ENCODE results near the gene RGS11.
"Not testable (repeated sequence)": the region's sequence is repeated elsewhere in the genome, so short reads cannot be mapped to it uniquely, and the experiment has no call there.

Gene RGS11

DNA sequence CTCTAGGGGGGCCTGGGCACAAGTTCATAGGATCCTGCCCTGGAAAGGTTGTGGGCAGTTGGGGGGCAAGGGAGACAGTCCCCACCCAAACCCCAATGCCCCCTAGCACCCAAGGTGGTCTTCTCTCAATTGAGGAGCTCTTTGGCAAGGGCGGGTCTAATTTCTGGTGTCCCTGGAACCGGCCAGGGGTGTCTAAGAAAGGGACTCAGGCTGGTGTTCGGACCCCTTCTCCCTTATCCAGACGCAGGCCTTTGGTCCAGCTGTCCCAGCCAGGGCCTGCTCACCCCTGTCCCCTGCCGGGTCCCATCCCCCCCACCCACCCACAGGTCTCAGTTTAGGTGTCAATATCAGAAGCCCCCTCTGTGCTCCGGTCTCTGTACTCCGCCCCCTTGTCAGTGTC is 3.8 kb upstream of the RGS11 start:
- no peak for DNase-seq

DNA sequence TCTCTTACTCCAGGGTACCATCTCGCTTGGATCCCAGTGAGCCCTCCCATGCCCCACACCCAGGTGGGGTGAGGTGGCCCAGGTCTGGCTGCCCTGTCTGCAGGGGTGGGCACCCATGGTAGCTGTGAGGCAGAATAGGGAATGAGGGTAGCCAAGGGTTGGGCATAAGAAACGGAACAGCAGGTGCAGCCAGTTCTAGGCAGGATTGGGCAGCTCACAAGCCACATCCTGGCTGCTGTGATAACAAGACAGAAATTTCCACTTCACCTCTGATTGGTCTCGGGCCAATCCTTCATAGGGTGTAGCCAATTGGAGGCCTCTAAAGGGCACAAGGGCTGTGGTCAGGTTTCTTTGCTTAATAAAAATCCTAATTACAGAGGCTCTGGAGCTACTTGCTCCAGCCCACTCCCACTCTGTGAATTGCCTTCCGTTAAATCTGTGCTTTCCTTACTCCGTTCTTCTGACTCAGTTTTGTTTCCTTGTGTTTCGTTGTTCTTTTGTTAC is 3.2 kb upstream of the RGS11 start:
- DNase-seq: peak in 1 of 2 donors; percentile 16

DNA sequence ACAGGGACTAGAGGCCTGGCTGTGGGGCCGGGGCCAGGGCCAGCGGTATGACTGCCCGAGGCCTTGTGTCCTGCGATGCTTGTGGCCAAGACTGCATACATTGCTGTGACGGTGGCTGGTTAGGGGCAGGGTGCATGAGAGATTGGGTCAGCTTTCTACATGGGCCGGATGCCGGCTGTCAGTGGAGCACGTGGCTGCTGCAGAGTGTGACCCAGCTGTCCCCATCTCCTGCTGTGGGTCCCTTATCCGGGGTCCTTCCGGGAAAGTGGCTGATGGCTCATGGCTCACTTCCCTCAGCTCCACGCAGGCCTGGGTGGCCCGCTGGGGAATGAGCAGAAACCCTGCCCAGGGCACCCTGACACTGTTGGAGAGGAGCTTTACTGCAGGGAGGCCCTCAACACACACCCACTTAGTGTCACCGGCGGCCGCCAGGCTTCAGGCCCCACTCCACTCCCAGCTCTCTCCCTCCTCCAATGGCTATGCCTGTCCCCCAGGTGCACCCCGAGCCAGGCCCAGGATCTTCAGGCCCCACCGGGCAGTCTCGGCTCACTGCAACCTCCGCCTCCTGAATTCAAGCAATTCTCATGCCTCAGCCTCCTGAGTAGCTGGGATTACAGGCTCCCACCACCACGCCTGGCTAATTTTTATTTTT is 808 bp upstream of the RGS11 start:
- no peak for DNase-seq

DNA sequence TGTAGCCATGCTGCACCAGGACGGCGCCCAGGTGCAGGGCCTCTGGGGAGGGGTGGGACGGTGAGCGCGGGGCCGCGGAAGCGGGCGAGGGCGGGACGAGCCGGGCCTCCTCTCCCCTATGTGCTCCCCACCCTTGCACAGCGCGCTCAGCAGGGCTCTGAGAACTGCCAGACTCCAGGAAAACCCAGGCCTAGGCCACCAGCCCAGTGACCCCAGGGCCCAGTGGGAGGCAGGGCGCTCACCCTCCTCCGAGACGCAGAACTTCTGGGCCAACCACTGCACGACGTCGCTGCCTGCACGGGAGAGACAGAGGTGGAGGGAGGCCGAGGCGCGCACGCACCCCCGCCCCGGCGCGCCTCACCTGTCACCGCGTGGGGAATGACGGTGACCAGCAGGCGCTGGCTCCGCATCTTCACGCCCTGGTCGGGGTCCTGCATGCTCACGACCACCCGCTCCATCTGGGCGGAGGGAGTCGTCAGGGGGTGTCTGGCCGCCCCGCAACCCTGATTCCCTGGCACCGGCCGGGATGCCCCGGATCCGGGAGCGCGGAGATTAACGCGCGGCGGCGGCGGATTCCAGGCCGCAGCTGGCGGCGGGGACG is 603 bp downstream of the RGS11 start:
- peak in 1 of 2 donors; percentile 31 for DNase-seq

DNA sequence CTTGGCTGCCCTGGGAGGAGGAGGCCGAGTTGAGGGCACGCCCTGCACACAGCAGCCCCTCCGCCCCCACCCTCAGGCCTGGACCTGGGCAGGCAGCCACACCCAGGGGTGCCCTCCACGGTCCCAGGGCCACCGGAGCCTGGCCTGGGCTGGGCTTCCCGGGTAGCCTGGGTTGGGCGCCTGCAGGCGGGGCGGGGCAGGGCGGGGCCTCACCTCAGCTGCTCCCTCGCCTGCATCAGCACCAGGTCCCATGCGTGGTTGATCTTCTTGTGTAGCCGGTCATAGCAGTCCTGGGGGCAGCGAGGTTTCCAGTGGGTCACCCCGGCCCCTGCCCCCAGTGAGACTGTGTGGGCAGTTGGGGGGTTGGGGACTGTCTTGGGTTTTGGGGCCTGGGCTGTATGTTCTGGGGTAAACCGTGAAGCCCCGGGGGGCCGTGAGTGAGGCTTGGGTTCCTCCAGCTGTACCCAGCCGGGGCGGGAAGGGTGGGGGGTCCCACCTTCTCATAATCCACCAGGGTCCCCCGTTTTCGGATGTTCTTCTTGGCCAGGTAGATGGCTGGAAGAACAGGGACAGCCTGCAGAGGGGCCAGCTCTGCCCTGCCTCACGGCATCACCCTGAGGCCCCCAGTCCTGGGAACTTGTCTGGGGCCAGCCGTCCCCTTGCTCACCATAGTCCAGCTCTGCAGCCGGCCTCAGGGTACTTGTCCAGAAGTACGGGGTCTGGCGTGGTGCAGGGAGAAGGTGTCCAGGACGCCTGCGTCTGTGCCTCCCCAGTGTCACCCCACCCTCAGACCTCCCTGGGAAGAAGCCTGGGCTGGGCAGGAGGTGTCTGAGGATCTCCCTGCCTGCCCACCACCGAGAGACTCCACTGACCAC is 2.0 kb downstream of the RGS11 start:
- no peak for DNase-seq

DNA sequence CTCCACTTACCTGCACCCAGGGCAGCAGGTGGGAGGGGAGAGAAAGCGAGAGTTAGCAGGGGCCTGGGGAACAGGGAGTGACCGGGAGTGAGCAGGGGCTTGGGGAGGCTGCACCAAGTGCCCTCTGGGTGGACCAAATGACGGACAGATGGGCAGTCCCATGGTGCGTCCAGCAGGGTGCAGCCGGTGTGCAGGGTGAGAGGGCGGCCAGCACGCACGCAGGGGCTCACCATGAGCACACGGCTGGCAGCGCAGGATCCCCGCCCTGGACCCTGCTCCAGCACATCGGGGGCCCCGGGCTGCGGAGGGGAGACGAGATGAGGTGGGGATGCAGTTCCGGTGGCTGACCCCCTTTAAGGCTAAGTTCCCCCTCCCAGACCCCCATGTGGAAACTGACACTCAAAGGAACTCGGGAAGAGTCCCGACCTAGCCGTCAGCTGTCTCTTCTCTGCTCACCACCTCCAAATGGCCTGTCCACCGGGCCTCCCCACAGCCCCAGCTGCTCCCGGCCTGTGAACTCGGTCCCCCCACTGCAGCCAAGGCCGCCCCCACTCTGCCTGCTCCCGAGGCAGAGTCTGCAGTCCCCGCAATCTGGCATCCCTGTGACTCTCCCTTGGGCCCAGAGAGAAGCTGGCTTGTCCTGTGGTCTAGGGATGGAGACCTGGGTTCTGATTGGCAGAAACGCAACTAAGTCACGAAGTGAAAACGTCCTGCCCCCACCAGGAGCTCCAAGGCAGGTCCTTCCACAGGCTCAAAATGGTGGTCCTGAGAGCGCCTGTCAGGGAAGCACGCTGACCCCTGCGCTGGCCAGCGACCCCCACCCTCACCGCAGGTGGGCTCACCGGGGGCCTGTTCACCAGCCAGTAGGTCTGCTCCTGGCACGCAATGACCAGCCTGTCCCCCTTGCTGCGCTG is 2.9 kb downstream of the RGS11 start:
- no peak for DNase-seq

DNA sequence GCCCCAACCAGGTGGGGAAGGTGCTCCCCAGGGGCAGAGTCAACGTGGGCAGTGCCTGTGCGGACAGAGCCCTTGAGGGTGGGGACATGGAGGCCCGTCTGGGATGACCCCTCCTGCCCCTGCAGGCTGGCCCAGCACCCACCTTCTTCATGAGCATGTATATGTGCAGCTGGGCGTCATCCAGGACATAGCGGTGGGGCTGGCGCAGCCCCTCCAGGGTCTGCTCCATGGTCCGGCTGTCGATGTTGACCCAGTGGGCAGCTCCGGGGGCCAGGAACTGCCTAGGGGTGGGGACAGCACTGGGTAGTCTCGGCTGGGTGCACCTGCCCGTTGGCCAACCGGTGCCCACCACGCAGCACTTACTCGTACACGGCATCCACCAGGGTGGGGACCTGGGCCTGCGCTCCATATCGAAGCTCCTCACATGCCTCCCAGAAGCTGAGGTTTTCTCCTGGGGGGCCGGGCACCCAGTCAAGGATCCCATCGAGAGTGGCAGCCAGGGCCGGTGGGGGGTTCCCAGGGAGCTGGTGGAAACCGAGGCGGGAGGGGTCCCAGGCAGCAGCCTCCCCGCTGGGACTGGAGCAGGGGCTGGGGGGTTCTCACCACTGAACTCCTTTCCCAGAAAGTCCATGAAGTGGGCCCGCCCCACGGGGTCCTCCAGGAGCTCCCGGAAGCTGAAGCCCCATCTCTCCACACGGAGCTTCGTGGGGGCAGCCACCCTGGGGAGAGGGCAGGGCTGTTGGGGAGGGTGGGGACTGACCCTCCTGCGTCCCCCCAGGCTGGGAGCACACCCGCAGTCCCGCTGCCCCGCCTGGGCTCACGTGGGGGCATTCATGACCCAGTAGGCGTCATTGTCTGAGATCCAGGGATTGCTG is 5.1 kb downstream of the RGS11 start:
- no peak for DNase-seq

DNA sequence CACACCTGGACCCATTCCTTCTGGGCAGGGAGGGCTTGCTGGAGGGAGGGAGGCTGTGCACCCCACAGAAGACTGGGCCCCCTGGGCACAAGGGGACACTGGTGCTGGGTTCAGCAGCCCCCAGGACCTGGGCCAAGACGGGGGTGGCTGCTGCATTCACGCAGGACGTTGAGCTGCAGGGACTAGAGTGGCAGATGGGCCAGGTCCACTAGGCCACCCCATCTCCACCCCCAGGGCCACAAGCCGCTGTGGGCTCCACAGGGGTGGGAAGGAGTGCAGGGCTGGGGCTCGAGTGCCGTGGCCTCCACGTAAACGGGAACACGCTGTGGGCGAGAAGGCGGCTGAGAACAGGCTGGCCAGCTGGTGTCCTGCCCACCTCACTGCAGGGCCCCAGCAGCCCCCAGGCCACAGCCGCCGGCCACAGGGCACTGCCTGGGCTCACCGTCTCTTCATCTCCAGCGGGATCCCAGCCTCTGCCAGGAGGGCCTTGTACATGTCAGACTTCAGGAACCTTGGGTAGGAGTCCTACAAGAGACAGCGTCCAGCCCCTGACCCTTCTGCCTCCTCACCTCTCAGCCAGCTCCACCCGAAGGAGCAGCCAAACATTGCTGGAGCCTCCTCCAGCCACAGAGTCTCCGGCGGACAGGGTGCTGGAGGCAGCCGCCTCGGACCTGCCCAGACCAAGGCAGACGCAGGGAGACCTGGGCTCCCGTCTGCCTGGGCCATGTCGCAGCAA is 6.5 kb downstream of the RGS11 start:
- DNase-seq: no peak

DNA sequence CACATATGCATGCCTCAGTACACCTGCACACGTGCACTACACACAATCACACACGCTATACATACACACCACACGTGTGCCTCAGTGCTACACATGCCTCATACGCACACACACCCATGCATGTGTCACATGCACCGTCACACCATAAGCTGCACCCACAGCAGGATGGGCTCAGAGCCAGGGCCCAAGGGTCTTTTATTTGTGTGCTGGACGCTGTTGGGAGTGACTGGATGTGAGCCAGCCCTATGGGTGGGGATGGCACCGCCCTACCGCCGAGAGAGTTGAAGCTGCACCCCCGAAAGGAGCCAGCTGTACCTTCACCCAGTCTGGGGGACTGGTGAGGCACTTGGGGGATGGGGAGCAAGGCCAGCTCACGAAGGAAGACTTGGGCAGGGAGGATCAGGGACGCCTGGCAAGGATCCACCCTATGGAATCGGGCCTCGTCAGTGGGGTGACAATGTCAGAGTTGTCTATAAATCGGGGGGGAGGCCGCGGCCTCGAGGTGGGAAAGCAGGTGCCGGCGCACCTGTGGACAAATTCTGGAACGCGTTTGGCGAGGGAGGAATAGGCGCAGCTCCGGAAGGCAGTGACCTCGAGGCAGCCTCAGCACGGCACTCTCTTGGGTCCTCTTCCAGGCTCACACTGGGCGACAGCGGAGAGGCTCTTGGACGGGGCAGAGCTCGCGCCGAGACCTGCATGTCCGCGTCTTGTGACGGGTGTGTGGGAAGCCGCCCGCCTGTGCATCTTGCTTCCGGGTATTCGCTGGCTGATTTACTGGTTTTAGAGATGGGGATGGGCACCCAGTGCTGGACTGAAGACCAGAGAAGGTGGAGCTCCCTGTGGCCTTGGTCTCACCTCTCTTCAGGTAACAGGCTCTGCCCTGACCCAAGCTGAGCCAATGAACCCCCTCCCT is 7.3 kb downstream of the RGS11 start:
- no peak for DNase-seq

DNA sequence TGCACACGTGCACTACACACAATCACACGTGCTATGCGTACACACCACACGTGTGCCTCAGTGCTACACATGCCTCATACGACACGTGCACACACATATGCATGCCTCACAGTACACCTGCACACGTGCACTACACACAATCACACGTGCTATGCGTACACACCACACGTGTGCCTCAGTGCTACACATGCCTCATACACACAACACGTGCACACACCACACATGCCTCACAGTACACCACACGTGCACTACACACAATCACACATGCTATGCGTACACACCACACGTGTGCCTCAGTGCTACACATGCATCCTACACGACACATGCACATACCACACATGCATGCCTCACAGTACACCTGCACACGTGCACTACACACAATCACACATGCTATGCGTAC is 8.2 kb downstream of the RGS11 start:
- not testable (repeated sequence) for DNase-seq

DNA sequence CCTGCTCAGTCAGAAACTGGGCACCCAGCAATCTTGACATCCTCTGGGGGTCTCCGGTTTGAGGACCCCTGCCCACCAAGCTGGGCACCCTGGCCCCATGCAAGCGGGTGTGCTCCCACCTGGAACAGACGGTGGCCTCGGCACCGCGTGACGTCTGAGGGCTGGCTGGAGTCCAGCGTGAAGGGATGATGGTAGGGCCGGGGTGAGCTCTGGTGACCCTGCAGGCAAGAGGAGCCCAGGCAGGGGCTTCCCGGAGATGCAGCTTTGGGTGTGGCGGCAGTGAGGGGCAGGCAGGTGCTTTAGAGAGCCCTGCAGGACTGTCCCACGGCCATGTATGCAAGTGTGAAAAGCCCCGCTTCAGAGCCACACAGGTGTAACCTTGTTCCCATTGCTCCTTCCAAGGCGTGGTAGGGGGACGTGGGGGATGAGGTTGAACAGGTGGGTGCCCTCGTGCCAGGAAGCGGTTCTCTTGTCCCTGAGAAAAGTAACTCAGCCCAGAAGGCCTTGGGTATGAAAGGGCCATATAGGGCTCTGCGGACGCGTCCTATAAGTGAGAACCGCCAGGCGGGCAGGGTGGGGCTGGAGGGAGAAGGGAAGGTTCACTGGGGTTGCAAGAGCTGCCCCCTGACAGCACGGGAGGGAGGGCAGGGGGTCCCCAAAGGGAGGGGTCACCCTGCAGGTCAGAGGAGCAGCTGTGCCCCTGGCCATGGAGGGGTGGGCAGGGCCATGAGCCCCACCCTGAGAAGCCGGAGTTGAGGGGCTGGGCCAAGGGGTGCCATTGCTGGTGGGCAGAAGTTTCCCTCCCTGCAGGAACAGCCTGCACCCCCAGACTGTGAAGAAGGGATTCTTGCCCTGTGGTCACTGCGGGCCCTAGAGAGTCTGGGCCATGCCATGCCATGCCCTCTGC is 9.2 kb downstream of the RGS11 start:
- DNase-seq: no peak

DNA sequence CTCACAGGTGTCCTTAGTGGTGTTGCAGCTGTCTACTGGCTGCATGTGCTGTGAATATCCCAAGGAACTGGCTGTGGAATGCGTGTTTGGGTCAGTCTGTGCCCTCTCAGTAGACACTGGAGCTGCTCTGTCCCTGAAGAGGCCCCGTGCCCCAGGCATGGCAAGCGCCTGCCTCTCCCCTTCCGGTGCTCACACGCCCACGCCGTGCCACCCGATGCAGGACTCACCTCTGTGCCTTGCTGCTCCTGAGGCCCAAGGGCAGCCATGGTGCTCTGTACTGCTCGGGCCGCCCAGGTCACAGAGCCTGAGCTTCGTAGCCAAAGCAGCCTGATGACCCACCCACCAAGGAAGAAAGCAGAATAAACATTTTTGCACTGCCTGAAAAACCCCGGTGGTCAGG is 10.0 kb downstream of the RGS11 start:
- no peak for DNase-seq

DNA sequence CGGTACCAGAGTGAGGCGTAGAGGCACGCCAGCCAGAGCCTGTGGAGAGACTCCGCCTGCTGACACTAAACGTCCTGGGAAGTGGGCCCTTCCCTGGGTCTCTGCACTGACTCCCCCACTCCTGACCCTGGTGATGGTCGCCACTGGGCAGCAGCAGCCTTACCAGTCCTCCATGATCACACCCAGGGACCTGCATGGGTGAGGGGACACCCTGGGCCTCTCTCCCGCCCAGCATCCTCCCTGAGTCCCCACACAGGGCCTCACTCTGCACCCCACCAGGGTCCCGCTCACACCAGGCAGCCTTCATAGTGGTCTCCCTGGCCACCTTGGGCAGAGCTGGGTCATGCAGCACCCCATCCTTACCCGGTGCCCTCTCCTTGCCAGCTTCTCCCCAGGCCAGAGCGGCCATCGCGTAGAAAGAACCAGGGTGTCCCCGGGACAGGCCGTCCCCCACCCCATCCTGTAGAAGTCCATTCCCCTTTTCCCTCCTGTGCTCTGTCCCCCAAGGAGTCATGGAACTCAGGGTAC is 10.7 kb downstream of the RGS11 start:
- DNase-seq: no peak

DNA sequence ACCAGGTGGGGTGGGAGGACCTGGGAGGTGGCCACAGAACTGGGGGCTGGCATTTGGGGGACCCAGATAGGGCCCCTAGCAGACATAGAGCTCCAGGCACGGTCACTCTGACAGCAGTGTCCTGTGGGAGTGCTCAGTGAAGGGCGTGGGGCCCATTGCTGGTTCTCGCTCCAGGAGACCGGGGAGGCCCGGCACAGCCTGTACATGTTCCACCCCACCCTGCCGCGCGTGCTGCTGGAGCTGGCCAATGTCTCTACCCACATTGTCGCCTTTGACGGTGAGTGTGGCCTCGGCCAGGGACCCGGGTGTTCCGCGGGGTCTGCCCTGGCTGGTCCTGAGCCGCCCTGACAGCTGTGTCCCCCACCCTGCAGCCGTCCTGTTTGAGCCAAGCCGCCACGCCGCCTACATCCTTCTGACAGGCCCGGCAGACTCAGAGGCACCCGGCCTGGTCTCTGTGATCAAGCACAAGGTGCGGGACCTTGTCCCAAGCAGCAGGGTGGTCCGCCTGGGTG is 11.2 kb downstream of the RGS11 start:
- DNase-seq: no peak

DNA sequence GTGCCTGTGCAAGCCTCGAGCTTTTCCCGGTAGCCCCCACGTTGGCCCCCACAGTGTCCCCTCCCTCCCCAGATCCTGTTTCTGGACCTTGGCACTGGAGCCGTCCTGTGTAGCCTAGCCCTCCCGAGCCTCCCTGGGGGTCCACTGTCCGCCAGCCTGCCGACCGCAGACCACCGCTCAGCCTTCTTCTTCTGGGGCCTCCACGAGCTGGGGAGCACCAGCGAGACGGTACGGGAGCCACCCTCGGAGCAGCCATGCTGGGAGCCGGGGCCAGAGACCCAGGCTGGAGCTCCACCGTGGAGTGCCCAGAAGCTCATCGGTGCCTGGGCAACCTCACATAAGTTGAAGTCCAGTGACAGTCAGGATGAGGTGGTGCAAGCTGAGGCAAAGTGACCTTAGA is 11.8 kb downstream of the RGS11 start:
- DNase-seq: no peak

DNA sequence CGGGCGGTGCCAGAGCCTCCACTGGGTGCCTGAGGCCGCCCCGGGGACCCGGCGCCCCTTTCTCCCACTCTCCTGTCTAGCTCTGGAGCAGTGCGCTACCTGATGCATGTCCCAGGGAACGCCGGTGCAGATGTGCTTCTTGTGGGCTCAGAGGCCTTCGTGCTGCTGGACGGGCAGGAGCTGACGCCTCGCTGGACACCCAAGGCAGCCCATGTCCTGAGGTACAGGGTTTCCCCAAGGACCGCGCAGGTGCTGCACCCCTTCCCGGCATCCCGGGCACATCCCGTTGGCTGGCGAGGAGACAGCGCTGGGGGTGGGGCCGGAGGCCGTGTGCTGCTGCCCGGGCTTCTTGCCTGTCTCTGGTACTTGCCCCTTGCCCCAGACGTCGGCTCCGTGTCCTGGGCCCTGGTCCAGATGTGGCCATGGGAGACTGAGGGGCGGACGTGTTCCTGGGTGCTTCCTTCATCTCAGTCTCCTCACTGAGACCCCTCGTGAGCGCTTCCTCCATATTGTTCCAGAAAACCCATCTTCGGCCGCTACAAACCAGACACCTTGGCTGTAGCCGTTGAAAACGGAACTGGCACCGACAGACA is 12.5 kb downstream of the RGS11 start:
- DNase-seq: no peak

DNA sequence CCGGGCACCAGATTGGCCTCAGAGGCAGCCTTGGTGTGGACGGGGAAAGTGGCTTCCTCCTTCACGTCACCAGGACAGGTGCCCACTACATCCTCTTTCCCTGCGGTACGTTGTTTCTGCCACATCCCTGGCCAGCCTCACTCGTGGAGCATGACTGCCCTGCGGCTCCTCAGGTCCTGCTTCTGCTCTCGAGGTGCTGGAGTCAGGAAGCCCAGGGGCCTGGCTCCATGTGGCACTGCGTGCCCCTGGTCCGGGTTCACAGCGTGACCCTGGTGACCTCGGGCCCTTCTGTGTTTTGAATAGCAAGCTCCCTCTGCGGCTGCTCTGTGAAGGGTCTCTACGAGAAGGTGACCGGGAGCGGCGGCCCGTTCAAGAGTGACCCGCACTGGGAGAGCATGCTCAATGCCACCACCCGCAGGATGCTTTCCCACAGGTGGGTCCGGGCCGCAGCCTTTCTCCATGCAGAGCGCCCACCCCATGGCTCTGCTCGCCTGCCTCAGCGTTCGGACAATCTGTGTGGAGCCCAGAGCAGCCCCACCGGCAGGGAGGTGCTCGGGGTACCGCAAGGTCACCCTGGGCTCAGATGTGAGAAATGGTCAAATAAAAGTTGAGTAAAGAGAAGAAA is 13.5 kb downstream of the RGS11 start:
- DNase-seq: no peak
